Natural killer cell treated with Interleukin-12 subunit alpha and Interleukin-12 subunit beta and Interleukin-15 and Interleukin-18, amount 100 ng/mL, for 72 hours (primary cell): ENCODE data around the gene FAM83D. TPM values are rescaled to one million over a fixed set of nuclear protein-coding genes. Genes with fewer than 3 reads are reported as not detected.
A peak's percentile ranks its signal among the peaks of the same experiment; 100 is the strongest.

ENCODE experiments used
- ATAC-seq, 2 donors: fragments of 150-1000 bp; cut with Tn5 transposase in 1 of 2; sonication (Bioruptor Pico), chemical (Tn5 transposase) in 1 of 2; 2 replicates each; pipeline ENCODE4 v1.10.0; 2021
- DNase-seq: peaks from one replicate; pipeline ENCODE4 v3.0.0; 2022; ENCODE audit warnings: low spot score
- H3K27ac Mint-ChIP-seq, 2 donors: 1 replicate in 1 of 2; 2 replicates in 1 of 2; pipeline ENCODE4 v1.8.0; 2022; ENCODE audit warnings: mixed read lengths in 2 of 2, mild to moderate bottlenecking in 1 of 2, moderate library complexity in 1 of 2
- H3K27me3 Mint-ChIP-seq, 2 donors: 1 replicate in 1 of 2; 2 replicates in 1 of 2; pipeline ENCODE4 v1.8.0; 2022; ENCODE audit warnings: mixed read lengths in 2 of 2
- H3K36me3 Mint-ChIP-seq: one replicate; pipeline ENCODE4 v1.8.0; 2022; ENCODE audit warnings: mixed read lengths
- H3K4me1 Mint-ChIP-seq, 2 donors: 1 replicate in 1 of 2; 2 replicates in 1 of 2; pipeline ENCODE4 v1.8.0; 2022; ENCODE audit warnings: low read depth in 2 of 2, mixed read lengths in 2 of 2, mild to moderate bottlenecking in 1 of 2
- H3K4me3 Mint-ChIP-seq: one replicate; pipeline ENCODE4 v1.8.0; 2022; ENCODE audit warnings: mixed read lengths
- H3K9me3 Mint-ChIP-seq: 2 replicates; pipeline ENCODE4 v1.8.0; 2022; ENCODE audit warnings: mixed read lengths
- total RNA-seq, 2 donors: library from RNA; stranded (reverse); gene quantifications; one replicate each; pipeline ENCODE4 v1.2.3, GENCODE V29; 2022

Gene FAM83D, protein sequence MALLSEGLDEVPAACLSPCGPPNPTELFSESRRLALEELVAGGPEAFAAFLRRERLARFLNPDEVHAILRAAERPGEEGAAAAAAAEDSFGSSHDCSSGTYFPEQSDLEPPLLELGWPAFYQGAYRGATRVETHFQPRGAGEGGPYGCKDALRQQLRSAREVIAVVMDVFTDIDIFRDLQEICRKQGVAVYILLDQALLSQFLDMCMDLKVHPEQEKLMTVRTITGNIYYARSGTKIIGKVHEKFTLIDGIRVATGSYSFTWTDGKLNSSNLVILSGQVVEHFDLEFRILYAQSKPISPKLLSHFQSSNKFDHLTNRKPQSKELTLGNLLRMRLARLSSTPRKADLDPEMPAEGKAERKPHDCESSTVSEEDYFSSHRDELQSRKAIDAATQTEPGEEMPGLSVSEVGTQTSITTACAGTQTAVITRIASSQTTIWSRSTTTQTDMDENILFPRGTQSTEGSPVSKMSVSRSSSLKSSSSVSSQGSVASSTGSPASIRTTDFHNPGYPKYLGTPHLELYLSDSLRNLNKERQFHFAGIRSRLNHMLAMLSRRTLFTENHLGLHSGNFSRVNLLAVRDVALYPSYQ
- total RNA-seq = 10 to 100 TPM in 1 of 2 donors, 1 to 10 TPM in 1; 8.1 to 25.0 TPM

DNA sequence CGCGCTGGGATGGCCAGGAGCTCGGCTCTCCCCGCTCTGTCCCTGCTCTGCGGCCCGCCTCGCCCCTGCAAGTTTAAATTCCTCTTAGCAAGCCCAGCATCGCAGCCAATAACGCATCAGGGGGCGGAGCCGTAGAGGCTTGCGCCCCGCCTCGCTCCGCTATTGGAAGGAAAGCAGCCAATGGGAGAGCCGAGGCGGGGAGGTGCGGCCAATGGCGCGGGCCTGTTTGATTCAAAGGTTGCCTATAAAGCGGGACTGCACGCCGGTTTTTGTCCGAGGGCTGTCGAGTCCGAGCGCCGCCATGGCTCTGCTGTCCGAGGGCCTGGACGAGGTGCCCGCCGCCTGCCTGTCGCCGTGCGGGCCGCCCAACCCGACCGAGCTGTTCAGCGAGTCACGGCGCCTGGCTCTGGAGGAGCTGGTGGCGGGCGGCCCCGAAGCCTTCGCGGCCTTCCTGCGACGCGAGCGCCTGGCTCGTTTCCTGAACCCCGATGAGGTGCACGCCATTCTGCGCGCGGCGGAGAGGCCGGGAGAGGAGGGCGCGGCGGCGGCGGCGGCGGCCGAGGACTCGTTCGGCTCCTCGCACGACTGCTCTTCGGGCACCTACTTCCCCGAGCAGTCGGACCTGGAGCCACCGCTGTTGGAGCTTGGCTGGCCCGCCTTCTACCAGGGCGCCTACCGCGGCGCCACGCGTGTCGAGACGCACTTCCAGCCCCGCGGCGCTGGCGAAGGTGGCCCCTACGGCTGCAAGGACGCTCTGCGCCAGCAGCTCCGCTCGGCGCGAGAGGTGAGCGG is at the start of gene FAM83D:
FAM83D (plus strand) TSS at position 276 of the 792 bp plus-strand sequence; CDS start at position 302, 26 bp downstream.
- Mint-ChIP-seq H3K27me3 (no peaks in the 10 kb centered on the region), H3K9me3 (no peaks in the 10 kb centered on the region), H3K4me1 (peaks cover 16 to 27% of the 10 kb centered on the region in 2 donors), H3K4me3 (peak within 1 kb of the TSS; percentile 73), H3K36me3 (no peaks in the 10 kb centered on the region), H3K27ac (peak within 1 kb of the TSS; percentile 38 to 73)
- DNase-seq (peak; percentile 96), ATAC-seq (peak; percentile 96 to 98)

DNA sequence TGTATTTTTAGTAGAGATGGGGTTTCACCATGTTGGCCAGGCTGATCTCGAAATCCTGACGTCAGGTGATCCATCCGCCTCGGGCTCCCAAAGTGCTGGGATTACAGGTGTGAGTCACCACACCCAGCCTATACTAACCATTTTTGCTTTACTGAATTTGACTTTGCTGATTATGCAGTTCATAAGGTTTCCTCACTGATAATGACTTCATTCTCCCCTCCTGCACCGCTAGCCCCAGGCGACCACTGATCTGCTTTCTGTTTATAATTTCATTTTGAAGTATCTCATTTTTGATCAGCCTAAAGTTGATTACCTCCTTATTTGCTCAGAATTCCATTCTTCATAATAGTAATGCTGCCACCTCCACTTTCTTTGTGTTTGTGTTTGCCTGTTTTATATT is 48.7 kb upstream of the FAM83D start:
- peaks cover 1% of the 10 kb centered on the region for H3K36me3 Mint-ChIP-seq
- ATAC-seq (no peak), DNase-seq (no peak)
- H3K4me1 Mint-ChIP-seq = peaks cover 80 to 92% of the 10 kb centered on the region in 2 donors
- peak overlapping the region; percentile 42 for H3K4me3 Mint-ChIP-seq
- no peaks in the 10 kb centered on the region for H3K9me3 Mint-ChIP-seq
- H3K27ac Mint-ChIP-seq = peak overlapping the region; percentile 18 to 96
- no peaks in the 10 kb centered on the region for H3K27me3 Mint-ChIP-seq

DNA sequence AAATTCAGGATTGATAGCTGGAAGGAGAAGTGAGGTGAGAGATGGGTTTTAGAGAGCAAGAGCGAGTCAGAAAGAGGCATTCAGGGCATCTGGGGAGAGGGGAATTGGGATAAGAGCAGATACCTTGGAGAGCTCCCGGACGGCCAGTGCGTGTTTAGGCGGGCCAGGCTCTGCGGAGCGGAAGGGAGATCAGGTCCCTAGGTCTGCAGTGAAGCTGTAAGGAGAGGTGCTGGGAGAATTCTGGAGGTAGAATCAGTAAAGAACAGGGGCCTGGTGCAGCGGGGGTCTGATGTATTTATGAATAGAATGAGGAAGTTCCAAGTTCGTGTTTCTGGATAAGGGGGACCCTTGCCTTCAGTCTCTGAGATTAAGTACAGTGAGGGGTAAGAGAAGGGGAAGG is 47.4 kb upstream of the FAM83D start:
- H3K9me3 Mint-ChIP-seq = no peaks in the 10 kb centered on the region
- ATAC-seq (no peak), DNase-seq (peak; percentile 49)
- no peak overlapping the region for H3K4me3 Mint-ChIP-seq
- H3K36me3 Mint-ChIP-seq = peaks cover 5% of the 10 kb centered on the region
- peaks cover 77 to 87% of the 10 kb centered on the region in 2 donors for H3K4me1 Mint-ChIP-seq
- H3K27me3 Mint-ChIP-seq = no peaks in the 10 kb centered on the region
- H3K27ac Mint-ChIP-seq = peak overlapping the region; percentile 18 to 96

DNA sequence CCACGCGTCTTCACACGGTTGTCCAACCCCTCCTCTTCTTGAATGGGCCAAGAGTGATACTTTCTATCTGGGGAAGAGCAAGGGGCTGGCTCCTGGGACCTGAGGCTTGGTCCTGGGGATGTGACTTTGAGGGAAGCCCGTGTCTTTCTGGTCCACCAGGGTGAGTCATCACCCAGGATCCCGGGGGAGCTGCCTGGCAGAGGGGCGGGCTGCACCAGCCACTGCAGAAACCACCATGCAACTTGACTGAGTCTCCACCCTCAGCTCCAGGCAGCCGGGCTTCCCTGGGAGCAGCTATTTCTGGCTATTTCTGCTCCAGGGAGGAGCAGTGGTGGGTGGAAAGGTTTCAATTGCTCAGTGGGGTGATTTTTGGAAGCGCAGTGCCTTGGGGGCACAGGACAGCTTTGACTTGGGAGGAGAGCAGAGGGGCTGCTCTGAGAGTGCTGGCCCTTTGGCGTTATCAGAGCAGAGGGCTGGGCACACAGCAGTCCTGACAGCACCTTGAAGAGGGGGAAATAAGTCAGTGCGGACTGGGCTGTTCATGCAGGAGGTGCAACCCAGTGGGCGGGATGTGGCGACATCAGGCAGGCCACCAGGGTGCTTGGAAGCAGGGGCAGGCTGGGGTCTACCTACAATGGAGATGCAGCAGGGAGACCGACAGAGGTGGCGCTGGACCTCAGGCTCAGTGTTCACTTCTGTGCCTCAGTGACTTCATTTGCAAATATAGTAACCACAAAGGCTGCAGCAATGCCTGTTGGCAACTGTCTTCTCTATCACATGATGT is 45.1 kb upstream of the FAM83D start:
- DNase-seq (peak; percentile 55), ATAC-seq (peak; percentile 17 to 48)
- Mint-ChIP-seq H3K27me3 (no peaks in the 10 kb centered on the region), H3K4me1 (peaks cover 64 to 66% of the 10 kb centered on the region in 2 donors), H3K9me3 (no peaks in the 10 kb centered on the region), H3K36me3 (peaks cover 5% of the 10 kb centered on the region), H3K27ac (peak overlapping the region in 1 of 2 donors; percentile 80), H3K4me3 (peak overlapping the region; percentile 55)

DNA sequence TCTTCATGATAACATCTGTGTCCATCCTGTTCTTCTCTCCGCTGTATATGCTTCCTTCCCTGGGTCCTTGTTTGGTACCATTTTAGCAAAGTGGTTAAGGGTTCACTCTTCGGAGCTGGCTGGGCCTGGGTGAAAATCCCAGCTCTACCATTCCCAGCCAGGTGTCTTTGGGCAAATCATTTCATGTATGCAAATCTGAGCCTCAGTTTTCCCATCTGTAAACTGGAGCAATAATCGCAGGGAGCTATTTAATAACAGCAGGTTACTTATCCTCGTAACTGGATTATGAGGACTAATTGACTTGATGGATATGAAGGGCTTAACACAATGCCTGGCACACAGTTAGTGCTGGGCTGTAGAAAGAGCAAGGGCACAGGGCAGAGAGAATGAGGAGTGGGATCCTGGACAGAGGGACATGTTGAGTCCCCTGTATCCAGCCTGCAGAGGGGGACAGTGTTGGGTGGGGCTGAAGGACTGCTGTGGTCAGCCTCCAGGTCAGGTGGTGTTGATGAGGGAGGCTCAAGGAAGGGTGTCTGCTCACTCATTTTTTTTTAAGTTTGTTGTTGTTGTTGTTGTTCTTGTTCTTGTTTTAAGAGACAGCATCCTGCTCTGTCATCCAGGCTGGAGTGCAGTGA is 44.3 kb upstream of the FAM83D start:
- peak; percentile 16 for DNase-seq
- Mint-ChIP-seq H3K4me3 (peak overlapping the region; percentile 80), H3K27ac (peak overlapping the region; percentile 80 to 86), H3K9me3 (no peaks in the 10 kb centered on the region), H3K27me3 (no peaks in the 10 kb centered on the region), H3K36me3 (peaks cover 5% of the 10 kb centered on the region), H3K4me1 (peaks cover 62 to 66% of the 10 kb centered on the region in 2 donors)
- no peak for ATAC-seq

DNA sequence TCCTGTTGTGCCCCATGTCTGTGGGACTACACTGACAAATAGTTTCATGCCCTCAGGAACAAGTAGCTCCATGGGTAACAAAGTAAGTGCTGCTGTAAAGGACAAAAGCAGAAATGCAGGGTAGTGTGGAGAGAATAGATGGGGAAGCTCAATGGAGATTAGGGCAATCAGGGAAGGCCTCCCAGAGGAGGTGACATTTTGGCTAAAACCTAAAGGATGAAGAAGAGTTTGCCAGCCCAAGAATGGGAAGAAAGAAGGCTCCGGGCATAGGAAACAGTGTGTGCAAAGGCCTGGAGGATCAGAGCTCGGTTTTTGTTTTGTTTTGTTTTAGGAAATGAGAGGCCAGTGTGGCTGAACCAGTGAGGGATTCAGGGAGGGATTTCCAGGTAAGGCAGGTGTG is 43.6 kb upstream of the FAM83D start:
- ATAC-seq = no peak
- peaks cover 5% of the 10 kb centered on the region for H3K36me3 Mint-ChIP-seq
- peak overlapping the region; percentile 80 to 86 for H3K27ac Mint-ChIP-seq

DNA sequence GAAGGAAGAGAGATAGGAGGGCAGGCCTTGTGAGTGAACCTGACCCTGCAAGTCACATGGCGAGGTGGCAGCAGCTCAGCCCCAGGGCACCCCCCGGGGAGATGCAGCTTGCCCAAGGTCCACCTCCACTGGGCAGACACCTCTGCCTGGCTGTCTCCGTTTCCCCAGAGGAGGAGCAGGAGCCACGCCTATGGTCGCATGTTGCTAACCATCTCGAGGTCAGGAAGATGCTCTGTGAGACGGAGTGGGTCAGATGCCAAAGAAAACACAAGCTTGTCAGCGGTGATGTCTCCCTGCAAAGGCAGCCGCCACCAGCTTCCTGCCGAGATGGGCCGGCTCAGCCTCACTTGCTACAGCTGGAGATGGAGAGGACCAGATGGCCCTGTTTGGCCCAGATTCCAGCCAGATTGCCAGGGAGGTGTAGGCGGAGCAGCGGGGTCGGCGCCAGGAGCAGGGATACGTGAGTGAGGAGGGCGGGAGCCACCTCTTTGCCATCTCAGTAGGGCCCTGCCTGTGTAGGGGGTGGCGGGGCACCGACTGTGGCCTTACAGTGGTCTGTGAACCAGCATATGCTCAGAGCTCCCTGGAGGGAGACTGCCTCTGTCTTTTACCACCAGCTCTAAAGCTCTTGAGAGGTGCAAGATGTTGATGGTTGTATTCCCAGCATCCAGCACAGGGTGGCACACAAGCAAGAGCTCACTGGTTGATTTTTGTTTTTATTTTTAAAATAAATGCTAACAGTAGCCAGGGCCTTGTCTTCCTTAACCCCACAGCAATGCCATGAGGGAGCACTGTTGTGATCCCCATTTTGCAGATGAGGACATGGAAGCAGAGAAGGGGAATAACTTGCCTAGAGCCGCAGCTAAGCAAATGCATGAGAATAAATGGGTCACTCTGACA is 42.9 kb upstream of the FAM83D start:
- peak; percentile 44 to 53 for ATAC-seq
- Mint-ChIP-seq H3K4me3 (peak overlapping the region; percentile 80), H3K4me1 (peaks cover 53 to 62% of the 10 kb centered on the region in 2 donors), H3K9me3 (no peaks in the 10 kb centered on the region), H3K27ac (peak overlapping the region; percentile 80 to 86), H3K27me3 (no peaks in the 10 kb centered on the region), H3K36me3 (peaks cover 5% of the 10 kb centered on the region)
- no peak for DNase-seq

More for the DNA sequence above, 43.6 kb upstream of the FAM83D start:
- DNase-seq = no peak
- no peaks in the 10 kb centered on the region for H3K27me3 Mint-ChIP-seq
- H3K4me3 Mint-ChIP-seq = peak overlapping the region; percentile 80
- H3K9me3 Mint-ChIP-seq = no peaks in the 10 kb centered on the region
- peaks cover 60 to 67% of the 10 kb centered on the region in 2 donors for H3K4me1 Mint-ChIP-seq

DNA sequence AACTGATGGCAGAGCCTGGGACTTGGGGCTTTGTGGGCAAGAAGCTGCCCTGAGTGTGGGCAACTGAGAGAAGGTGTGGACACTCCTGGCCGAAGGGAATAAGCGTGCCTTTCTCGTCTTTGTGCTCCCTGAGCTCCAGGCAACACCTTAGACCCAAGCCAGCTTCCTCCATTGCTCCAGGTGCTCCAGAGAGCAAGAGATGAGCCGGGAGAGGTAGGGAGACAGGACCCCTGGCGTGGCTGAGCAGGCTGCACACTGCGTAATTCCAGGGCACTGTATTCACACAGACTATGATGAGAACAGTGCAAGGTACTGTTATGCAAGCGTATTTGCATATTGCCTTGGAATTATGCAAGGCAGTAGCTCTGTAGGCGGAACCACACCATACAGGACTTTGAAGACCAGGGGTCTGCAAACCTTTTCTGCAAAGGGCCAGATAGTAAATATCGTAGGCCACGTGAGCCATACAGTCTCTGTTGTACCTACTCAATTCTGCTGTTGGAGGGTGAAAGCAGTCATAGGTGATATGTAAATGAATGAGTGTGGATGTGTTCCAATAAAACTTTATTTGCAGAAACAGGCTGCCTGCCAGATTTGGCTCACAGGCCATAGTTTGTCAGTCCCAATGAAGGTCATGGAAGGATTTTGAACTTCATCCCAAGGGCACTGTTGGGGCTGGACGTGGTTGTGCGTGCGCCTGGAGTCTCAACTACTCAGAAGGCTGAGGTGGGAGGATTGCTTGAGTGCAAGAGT is 42.1 kb upstream of the FAM83D start:
- Mint-ChIP-seq H3K4me3 (peak overlapping the region; percentile 17), H3K27ac (peak overlapping the region; percentile 63 to 86), H3K36me3 (peaks cover 5% of the 10 kb centered on the region), H3K4me1 (peaks cover 44 to 54% of the 10 kb centered on the region in 2 donors), H3K9me3 (no peaks in the 10 kb centered on the region), H3K27me3 (no peaks in the 10 kb centered on the region)
- DNase-seq (no peak), ATAC-seq (peak; percentile 35 to 71)

DNA sequence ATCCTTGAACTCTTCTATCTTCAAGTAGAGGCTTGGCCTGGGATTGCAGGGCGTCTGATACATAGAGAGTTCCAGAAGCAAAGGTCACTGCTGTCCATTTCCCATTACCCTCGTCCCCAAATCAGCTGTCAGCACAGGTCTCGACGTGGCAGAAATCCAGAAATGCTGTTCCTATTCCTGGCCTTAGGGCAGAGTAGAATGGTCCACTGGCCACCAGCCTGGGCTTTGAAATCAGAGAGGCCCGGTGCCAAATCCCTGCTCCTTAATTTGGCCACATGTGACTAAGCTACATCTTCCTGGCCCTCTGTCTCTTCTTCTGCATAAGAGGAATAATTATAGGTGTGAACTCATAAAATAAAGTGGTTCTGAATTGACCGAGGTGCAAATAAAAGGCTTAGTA is 40.9 kb upstream of the FAM83D start:
- Mint-ChIP-seq H3K27me3 (no peaks in the 10 kb centered on the region), H3K9me3 (no peaks in the 10 kb centered on the region), H3K36me3 (peaks cover 5% of the 10 kb centered on the region), H3K4me3 (no peak overlapping the region), H3K27ac (no peak overlapping the region), H3K4me1 (peaks cover 47 to 54% of the 10 kb centered on the region in 2 donors)
- DNase-seq (no peak), ATAC-seq (no peak)

DNA sequence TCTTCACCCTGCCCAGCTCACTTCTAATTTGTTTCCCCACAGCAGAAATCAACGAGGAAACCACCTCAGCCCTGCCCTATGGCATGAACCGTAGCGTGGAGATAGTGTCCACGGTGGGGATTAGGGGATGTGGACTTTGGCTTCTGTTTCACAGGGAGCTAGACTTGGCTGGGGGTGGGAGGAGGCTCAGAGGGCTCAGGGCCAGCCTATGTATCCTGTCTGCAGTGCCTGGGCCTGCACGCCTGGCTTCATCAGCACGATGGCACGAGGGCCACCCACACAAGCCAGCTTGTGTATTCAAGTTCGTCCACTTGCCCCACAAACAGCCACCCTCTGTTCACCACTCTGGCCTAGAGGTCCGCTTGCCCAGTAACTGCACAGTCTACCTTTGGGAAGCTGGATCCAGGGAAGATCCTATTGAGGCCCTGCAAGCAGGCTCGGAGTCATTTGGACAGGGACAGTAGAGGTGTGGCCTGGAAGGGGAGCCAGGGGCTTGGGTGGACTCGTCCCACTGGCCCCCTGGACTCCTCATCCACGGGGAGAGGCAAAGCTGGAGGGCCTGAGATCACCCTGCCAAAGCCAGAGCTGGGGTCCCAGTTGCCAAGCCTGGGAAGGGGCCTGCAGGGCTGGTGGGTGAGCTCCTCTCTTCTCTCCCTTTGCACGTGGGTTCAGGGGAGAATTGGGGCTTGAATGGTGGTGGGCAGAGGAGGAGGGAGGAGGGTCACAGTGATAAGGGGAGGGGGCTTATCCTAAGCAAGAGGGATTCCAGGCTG is 38.0 kb upstream of the FAM83D start:
- Mint-ChIP-seq H3K27me3 (no peaks in the 10 kb centered on the region), H3K36me3 (no peaks in the 10 kb centered on the region), H3K27ac (no peak overlapping the region), H3K9me3 (no peaks in the 10 kb centered on the region), H3K4me1 (peaks cover 35 to 39% of the 10 kb centered on the region in 2 donors), H3K4me3 (no peak overlapping the region)
- DNase-seq (no peak), ATAC-seq (no peak)

DNA sequence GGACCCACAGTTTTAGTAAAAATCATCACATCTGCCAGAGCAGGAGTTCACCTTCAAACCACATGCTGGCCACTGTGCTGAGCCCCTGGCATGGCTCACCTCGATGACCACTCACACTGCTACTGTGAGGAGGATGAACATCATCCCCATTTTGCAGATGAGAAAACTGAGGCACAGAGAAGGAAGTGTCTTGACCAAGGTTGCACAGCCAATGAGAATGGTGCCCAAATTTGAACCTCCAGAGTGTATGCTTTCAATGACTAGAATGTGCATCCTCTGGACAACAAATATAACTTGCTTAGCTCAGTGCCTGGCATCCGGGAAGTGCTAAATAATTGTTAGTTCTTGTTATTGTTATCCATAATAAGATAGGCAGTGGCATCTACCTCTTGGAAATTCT is 37.2 kb upstream of the FAM83D start:
- no peaks in the 10 kb centered on the region for H3K36me3 Mint-ChIP-seq
- no peak for DNase-seq
- H3K4me1 Mint-ChIP-seq = peaks cover 40 to 42% of the 10 kb centered on the region in 2 donors
- H3K9me3 Mint-ChIP-seq = no peaks in the 10 kb centered on the region
- ATAC-seq = no peak
- no peak overlapping the region for H3K4me3 Mint-ChIP-seq
- H3K27ac Mint-ChIP-seq = no peak overlapping the region
- H3K27me3 Mint-ChIP-seq = no peaks in the 10 kb centered on the region
